GM13977 (cell line): Measurements from ENCODE around the gene HAPLN2.

Experiments used
- DNase-seq: peaks from one replicate; pipeline ENCODE4 v3.0.0; 2012; ENCODE audit warnings: low spot score
- in situ Hi-C: fragments of 300-500 bp; cut with MboI; formaldehyde crosslinking; loops from one replicate; pipeline ENCODE4 v1.12.0; 2022; ENCODE audit warnings: low sequenced_read_pairs, low pct_unique_long_range_greater_than_20kb, mixed read lengths, inconsistent platforms; ENCODE audit not compliant: unreplicated experiment
- TF ChIP-seq, protein P1 (sequence below): IDR thresholded peaks from 2 replicates; pipeline ENCODE4 v1.5.1; 2012; ENCODE audit warnings: mild to moderate bottlenecking, control low read depth; ENCODE audit not compliant: insufficient read depth; ENCODE audit errors: extremely low read depth, missing control alignments

HAPLN2 gene

DNA sequence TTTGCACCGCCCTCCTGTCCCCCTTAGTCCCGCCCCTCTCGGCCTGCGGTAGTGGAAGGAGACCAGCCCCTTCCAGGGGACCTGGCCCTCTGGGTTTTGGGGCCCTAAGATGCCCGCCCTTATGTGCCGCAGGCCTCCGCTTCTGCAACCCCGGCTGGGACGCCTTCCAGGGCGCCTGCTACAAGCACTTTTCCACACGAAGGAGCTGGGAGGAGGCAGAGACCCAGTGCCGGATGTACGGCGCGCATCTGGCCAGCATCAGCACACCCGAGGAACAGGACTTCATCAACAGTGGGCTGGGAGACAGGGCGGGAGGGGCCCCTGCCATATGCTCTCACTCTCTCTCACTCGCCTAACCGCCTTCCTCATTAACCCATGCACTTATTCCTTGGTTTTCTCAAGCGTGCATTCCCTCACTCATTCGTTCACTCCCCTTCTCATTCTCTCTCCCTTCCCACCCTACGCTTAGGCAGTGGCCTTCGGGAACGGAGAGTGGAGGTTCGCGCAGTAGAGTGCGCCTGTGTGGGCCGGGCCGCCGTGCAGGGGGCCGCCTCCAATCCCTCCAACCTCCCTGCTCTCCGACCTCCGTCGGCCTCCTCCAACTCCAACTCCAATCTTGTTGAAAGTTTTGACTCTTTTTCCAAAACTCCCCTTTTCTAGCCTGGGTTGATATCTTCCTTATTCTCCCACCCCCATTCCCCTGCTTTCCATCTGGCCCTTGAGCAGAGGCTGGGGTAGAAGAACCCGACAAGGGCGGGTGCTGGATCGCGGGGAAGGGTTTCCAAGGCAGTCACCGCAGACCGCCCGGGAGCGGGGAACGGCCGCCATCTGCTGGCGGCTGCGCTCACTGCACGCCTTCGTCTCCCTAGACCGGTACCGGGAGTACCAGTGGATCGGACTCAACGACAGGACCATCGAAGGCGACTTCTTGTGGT is 37.9 kb downstream of the HAPLN2 start:
- DNase-seq: peak; percentile 83
- TF ChIP-seq, protein P1, sequence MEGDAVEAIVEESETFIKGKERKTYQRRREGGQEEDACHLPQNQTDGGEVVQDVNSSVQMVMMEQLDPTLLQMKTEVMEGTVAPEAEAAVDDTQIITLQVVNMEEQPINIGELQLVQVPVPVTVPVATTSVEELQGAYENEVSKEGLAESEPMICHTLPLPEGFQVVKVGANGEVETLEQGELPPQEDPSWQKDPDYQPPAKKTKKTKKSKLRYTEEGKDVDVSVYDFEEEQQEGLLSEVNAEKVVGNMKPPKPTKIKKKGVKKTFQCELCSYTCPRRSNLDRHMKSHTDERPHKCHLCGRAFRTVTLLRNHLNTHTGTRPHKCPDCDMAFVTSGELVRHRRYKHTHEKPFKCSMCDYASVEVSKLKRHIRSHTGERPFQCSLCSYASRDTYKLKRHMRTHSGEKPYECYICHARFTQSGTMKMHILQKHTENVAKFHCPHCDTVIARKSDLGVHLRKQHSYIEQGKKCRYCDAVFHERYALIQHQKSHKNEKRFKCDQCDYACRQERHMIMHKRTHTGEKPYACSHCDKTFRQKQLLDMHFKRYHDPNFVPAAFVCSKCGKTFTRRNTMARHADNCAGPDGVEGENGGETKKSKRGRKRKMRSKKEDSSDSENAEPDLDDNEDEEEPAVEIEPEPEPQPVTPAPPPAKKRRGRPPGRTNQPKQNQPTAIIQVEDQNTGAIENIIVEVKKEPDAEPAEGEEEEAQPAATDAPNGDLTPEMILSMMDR: peak; percentile 96
- in situ Hi-C loops: no loop called here

DNA sequence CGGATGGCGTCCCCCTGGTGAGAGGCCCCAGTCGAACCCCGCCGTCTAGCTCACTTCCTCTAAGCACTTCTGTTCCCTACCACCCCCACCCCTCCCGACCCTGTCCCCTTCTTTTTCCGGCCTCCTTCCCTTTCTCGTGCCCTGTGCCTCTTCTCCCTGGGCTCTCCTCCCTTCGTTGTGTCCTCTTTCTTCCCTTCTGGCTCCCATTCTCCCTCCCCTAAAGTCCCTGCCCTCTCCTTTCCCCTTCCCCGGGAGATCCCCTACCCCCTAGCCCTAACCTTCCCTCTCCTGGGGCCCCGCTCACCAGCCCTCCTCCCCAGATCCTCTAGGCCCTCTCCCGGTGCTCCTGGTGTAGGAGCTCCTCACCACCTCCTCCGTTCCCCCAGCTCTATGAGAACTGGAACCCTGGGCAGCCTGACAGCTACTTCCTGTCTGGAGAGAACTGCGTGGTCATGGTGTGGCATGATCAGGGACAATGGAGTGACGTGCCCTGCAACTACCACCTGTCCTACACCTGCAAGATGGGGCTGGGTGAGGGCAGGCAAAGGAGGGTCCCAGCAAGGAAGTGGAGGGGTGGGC is 38.6 kb downstream of the HAPLN2 start:
- in situ Hi-C loops: no loop called here

DNA sequence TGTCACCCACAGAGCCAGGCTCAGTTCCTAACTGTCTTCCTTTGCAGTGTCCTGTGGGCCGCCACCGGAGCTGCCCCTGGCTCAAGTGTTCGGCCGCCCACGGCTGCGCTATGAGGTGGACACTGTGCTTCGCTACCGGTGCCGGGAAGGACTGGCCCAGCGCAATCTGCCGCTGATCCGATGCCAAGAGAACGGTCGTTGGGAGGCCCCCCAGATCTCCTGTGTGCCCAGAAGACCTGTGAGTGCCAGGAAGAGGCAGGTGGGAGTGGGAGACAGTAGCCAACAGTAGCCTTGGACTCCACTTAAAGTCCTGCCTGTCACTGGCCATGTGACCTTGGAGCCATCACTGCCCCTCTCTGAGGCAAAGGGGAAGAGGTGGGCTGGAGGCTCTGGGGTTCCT is 39.3 kb downstream of the HAPLN2 start:
- TF ChIP-seq, protein P1: no peak
- DNase-seq: no peak
- in situ Hi-C loops: no loop called here

More for the DNA sequence above, 38.6 kb downstream of the HAPLN2 start:
- no peak for DNase-seq
- TF ChIP-seq, protein P1: no peak

DNA sequence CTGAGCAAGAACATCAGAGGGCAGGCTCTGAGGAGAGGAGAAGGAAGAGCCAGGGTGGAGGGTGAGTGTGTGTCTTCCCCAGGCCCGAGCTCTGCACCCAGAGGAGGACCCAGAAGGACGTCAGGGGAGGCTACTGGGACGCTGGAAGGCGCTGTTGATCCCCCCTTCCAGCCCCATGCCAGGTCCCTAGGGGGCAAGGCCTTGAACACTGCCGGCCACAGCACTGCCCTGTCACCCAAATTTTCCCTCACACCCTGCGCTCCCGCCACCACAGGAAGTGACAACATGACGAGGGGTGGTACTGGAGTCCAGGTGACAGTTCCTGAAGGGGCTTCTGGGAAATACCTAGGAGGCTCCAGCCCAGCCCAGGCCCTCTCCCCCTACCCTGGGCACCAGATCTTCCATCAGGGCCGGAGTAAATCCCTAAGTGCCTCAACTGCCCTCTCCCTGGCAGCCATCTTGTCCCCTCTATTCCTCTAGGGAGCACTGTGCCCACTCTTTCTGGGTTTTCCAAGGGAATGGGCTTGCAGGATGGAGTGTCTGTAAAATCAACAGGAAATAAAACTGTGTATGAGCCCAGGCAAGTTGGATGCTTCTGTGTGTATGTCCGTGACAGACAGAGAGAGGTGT is 39.8 kb downstream of the HAPLN2 start:
- DNase-seq: no peak
- in situ Hi-C loops: no loop called here
- TF ChIP-seq, protein P1: no peak

DNA sequence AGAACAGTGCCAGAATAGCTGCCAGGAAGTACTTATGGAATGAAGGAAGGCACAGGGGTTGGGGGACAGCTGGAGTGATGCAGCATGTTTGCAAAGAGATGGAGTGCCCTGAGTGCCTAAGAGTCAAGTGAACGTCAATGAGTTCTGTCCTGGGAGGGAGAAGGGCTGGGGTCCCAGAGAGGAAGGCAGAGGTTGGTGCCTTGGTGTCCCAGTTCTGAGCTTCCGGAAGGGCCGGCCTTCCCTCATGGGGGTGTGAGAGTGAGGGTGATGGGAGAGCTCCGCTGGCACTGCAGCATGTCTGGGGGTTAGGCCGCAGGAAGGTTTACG is 40.4 kb downstream of the HAPLN2 start:
- in situ Hi-C loops: no loop called here
- TF ChIP-seq, protein P1: no peak
- no peak for DNase-seq

DNA sequence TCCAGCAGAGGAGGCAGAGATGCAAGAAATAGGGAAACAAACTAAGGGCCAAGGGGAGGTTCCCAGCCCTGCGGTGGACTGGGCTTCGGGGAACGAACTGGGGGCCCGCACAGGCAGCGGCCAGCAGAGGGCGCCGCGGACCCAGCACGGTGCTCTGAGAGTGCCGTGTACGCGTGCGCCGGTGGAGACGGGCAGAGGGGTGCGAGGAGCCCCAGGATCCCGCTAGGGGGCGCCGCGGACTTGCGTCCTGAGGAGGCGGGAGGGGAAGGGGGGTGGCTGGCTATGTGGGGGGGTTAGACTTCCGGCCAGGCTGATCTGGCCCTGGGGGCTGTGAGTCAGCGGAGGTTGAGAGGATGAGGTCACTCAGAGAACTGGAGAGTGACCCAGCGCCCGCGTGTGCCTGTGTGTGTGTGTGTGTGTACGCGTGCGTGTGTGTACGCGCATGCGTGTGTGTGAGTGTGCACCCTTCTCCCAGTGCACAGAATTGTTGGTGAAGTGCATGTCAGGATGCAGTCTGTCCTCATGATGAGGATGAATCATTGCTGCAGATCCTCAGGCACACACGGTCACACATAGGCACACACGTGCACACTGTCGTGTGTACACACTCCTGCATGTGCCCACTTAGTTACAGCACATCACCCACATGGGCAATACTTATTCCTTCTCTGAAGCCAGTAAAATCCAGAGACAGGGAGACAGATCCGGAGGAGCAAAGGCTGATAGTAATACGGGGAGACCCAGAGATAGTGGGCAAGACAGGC is 41.0 kb downstream of the HAPLN2 start:
- TF ChIP-seq, protein P1: peak; percentile 100
- in situ Hi-C loops: no loop called here
- peak; percentile 98 for DNase-seq
